AG09309 (cell line): ENCODE data around the gene DHRSX.

Source experiments
- DNase-seq: peaks from one replicate; pipeline ENCODE4 v3.0.0-alpha.2; 2010; ENCODE audit warnings: low read depth
- H3K4me3 ChIP-seq: 2 replicates; pipeline ENCODE4 v1.5.1; 2011; ENCODE audit warnings: mild to moderate bottlenecking, low read depth, low read length, moderate library complexity; ENCODE audit not compliant: control insufficient read depth
- TF ChIP-seq, protein P1 (sequence below): IDR thresholded peaks from 2 replicates; pipeline ENCODE4 v1.5.1; 2011; ENCODE audit warnings: mild to moderate bottlenecking, low read depth, low read length, inconsistent platforms; ENCODE audit not compliant: insufficient read depth, control insufficient read depth; ENCODE audit errors: missing control alignments

The DHRSX gene

DNA sequence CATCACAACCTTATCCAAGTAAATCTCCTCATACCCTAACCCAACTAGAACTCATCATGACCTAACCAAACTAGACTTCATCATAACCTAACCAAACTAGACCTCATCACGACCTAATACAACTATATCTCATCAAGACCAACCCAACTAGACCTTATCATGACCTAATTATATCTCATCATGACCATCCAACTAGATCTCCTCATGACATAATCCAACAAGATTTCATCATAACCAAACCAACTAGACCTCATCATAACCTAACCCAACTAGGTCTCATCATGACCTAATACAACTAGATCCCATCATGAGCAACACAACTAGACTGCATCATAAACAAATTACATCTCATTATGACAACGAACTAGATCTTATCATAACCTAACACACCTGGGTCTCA is 86.4 kb downstream of the DHRSX start:
- DNase-seq = no peak
- TF ChIP-seq, protein P1, sequence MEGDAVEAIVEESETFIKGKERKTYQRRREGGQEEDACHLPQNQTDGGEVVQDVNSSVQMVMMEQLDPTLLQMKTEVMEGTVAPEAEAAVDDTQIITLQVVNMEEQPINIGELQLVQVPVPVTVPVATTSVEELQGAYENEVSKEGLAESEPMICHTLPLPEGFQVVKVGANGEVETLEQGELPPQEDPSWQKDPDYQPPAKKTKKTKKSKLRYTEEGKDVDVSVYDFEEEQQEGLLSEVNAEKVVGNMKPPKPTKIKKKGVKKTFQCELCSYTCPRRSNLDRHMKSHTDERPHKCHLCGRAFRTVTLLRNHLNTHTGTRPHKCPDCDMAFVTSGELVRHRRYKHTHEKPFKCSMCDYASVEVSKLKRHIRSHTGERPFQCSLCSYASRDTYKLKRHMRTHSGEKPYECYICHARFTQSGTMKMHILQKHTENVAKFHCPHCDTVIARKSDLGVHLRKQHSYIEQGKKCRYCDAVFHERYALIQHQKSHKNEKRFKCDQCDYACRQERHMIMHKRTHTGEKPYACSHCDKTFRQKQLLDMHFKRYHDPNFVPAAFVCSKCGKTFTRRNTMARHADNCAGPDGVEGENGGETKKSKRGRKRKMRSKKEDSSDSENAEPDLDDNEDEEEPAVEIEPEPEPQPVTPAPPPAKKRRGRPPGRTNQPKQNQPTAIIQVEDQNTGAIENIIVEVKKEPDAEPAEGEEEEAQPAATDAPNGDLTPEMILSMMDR = no peak
- H3K4me3 ChIP-seq = no peak overlapping the region

DNA sequence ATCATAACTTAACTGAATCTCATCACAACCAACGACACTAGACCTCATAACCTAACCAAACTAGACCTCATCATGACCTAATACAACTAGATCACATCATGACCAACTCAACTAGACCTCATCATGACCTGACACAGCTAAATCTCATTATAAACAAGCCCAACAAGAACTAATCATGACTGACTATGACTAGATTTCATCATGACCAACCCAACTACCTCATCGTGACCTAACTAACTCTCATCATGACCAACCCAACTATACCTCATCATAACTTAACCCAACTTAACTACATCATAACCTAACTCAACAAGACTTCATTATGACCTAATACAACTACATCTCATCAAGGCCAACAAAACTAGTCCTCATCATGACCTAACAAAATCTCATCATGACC is 86.8 kb downstream of the DHRSX start:
- TF ChIP-seq, protein P1 = no peak
- H3K4me3 ChIP-seq = no peak overlapping the region
- DNase-seq = no peak

DNA sequence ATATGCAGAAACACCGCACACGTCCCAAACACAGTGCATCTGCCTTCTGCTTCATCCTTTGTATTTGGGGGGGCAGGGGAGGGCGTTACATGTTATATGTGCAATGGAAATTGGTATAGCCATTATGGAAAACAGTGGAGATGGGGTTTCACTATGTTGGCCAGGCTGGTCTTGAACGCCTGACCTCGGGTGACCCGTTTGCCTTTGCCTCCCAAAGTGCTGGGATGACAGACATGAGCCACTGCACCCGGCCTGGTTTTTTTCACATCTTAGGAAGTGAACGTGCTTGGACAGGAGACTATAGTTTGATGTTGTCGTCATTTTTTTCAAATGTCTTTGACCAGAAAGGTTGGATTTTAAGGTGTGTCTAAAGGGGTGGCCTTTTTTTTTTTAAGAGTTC is 88.6 kb downstream of the DHRSX start:
- TF ChIP-seq, protein P1 = no peak
- H3K4me3 ChIP-seq = no peak overlapping the region
- no peak for DNase-seq

DNA sequence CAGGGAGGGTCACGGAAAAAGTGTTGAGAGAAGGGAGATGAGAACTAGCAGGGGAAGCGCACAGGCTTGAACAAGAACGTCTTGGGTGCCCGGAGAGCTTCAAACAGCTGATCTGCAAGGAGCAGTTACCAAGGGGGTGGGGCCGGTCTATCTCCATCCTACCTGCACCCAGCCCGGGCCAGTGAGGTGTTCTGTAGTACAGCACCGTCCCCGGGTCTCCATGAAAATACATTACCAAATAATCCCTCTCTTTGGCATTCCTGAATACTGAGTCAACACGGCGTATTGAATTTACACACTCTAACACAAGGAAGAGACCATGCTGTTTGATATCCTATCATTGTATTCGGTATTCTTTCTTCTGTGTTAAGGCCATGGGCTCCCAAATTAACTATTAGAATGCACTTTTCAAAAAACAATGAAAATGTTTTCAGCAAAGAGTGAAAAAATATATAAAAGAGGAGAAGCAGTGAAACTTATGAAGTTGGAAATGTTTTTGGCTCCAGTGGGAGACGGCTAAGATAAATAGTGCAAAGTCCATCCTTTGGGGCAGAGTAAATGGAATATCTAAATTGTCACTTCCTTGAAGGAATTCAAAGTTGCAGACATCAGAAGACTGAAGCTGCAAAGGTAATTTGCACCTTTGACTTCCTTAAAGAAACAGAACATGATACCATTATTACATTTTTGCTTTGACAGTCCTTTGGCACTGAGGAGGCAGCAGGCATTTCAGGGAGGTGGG is 90.3 kb downstream of the DHRSX start:
- DNase-seq = no peak
- TF ChIP-seq, protein P1 = no peak
- no peak overlapping the region for H3K4me3 ChIP-seq

DNA sequence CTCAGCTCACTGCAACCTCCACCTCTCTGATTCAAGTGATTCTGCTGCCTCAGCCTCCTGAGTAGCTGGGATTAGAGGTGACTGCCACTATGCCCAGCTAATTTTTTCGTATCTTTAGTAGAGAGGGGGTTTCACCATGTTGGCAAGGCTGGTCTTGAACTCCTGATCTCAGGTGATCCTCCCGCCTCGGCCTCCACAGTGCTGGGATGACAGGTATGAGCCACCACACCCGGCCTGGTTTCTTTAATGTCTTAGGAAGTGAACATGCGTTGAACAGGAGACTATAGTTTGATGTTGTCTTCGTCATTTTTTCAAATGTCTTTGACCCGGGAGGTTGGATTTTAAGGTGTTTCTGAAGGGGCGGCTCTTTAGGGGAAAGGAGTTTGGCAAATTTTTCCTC is 91.0 kb downstream of the DHRSX start:
- TF ChIP-seq, protein P1 = no peak
- no peak for DNase-seq

DNA sequence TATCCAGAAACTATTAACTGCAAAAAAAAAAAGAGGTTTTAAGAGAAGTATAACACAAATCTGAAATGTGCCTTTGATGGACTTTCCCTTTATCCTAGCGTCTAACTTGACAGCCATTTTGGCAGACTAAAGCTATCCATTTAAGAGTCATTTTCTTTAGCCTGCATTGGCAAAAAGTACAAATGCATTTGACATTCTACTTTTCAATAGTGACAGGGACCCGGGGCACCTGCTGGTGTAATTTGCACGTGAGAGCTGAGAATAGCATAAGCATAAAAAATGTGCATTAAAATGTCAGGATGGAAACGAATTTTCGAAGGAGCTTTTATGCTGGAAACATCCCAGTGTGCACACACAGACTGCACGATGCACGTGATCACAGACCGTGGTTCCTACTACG is 91.9 kb downstream of the DHRSX start:
- no peak overlapping the region for H3K4me3 ChIP-seq
- DNase-seq = no peak
- TF ChIP-seq, protein P1 = no peak

More for the DNA sequence above, 91.0 kb downstream of the DHRSX start:
- no peak overlapping the region for H3K4me3 ChIP-seq
